ENCODE data around the gene CRYGN. TPM values are rescaled to one million over a fixed set of nuclear protein-coding genes. Genes with fewer than 3 reads are reported as not detected.

CRYGN gene
- polyA plus RNA-seq, 3 donors from 2014 or later = not detected

DNA sequence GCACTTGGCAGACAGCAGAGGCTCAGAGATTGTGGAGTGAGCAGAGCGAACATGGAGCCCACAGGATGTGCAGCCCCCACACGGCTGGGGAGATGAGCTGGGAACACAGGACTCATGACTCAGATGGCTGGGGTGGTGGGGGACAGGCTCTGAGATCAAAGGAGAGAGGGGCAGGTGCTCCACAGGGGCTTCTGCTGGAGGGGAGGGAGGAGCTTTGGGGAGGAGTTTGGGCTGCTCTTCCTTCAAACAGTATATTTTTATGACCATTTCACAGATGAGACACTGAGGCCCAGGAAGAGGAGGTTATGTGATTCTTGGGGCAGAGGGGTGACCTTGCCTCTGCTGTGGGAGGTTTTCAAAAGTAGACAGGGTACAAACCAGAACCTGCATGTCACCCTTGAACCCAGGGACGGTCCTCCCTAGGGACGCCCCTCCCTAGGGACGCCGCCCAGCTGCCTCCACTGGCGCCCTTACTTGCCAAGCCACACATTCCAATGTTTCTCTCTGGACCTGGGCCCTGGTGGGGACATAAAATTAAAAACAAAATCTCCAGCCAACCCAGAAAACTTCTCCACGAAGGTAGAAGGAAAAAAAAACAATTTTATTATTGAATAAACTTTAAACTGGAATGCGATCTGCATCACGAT is 981 bp upstream of the CRYGN start:
- H3K4me3 Mint-ChIP-seq = no peak overlapping the region
- peaks cover 0 to 16% of the 10 kb centered on the region in 2 donors for H3K4me1 Mint-ChIP-seq
- H3K9me3 Mint-ChIP-seq = no peaks in the 10 kb centered on the region
- no peak for DNase-seq
- H3K27me3 Mint-ChIP-seq (ENCODE audit: low read depth in 3 of 3) = peaks cover 5 to 13% (median 6%) of the 10 kb centered on the region in 3 donors
- H3K27ac Mint-ChIP-seq = peak overlapping the region in 1 of 6 donors; percentile 55
- H3K36me3 Mint-ChIP-seq = no peaks in the 10 kb centered on the region

- Mint-ChIP-seq H3K27ac (no peak overlapping the region), H3K4me1 (peaks cover 0 to 16% of the 10 kb centered on the region in 2 donors), H3K27me3 (ENCODE audit: low read depth in 3 of 3) (peaks cover 5 to 13% (median 7%) of the 10 kb centered on the region in 3 donors), H3K9me3 (no peaks in the 10 kb centered on the region), H3K36me3 (no peaks in the 10 kb centered on the region), H3K4me3 (no peak overlapping the region)
- DNase-seq = no peak
These were observed 908 bp downstream of the CRYGN start for GRCh38 chr7:151438864-151439601.

GRCh38 chr7:151437866-151438516 is 1.9 kb downstream of the CRYGN start:
- Mint-ChIP-seq H3K36me3 (no peaks in the 10 kb centered on the region), H3K27ac (no peak overlapping the region), H3K4me3 (no peak overlapping the region), H3K4me1 (peaks cover 2 to 16% of the 10 kb centered on the region in 2 donors), H3K9me3 (no peaks in the 10 kb centered on the region), H3K27me3 (ENCODE audit: low read depth in 3 of 3) (peaks cover 3 to 10% (median 7%) of the 10 kb centered on the region in 3 donors)
- DNase-seq = no peak

DNA sequence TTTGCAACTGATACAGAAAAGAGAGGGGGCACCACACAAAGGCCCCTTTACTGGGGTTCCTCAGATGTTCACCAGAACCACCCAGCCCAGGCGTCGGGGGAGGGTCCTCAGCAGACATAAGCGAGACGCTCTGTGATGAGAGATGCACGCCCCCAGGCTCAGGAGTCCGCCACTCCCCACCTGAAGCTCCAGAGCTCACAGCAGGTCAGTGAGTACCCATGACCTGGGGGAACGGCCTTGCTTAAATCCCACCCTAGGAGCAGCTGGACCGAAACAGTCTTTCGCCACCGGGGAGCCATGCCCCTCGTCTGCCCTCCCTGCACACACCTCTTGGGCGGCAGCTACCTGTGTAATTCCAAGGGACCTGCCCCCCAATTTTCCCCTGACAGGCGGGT is 2.8 kb downstream of the CRYGN start:
- H3K4me1 Mint-ChIP-seq = peaks cover 3 to 15% of the 10 kb centered on the region in 2 donors
- no peak overlapping the region for H3K4me3 Mint-ChIP-seq

DNA sequence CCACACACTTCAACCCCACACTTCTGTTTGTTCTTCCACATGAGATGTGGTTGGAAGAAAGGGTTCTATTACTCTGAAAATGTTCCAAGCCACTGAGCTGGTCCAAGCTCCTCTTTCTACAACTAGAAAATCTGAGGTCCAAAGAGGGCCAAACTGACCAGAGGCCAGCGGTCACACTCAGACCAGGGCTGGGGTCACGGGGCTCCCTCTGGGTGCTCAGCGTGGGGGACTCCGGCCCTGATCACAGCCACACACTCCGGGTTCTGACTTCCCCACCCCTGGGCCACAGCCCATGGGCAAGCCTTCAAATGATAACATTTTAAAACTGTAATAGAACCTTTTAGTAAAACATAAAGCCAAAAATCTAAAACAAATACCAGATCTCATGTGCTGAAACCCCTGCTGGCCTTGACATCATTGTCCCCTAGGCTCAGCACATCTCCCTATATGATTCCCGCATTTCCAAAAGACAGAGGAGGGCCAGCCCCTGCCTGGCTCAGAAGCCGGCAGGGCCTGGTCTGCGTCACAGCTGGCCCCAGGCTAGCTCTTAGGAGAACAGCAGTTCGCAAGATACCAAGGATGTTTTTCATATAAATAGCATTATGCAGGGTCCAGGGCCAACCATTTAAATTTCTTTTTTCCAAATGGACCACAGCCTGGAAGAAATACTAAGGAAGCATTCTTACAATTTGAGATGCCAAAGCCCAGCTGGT is 3.3 kb downstream of the CRYGN start:
- Mint-ChIP-seq H3K27me3 (ENCODE audit: low read depth in 3 of 3) (peaks cover 7 to 10% (median 7%) of the 10 kb centered on the region in 3 donors), H3K36me3 (no peaks in the 10 kb centered on the region), H3K4me3 (no peak overlapping the region), H3K9me3 (no peaks in the 10 kb centered on the region), H3K27ac (no peak overlapping the region), H3K4me1 (peaks cover 3 to 10% of the 10 kb centered on the region in 2 donors)
- no peak for DNase-seq

More for the DNA sequence above, 2.8 kb downstream of the CRYGN start:
- Mint-ChIP-seq H3K27me3 (ENCODE audit: low read depth in 3 of 3) (peaks cover 7 to 10% (median 7%) of the 10 kb centered on the region in 3 donors), H3K36me3 (no peaks in the 10 kb centered on the region), H3K9me3 (no peaks in the 10 kb centered on the region), H3K27ac (no peak overlapping the region)
- DNase-seq = no peak

DNA sequence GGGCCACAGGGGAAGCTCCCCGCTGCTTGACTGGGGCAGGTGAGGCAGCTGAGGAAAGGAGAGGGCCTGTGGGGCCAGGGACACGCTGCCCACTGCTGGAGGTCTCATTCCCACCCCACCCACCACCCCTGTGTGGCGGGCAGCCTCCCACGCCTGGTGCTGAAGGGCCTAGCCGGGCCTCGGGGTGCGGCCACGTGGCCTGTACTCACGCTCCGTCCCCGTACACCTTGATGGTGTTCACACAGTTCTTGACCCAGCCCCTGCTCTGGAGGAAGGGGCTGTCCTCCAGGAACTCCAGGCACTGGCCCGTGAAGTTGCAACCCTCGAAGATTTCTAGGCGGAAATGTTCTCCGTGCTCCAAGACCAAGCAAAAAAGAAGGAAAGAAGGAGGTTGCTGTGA is 4.0 kb downstream of the CRYGN start:
- Mint-ChIP-seq H3K4me3 (no peak overlapping the region), H3K9me3 (no peaks in the 10 kb centered on the region), H3K27ac (no peak overlapping the region), H3K4me1 (peaks cover 3 to 4% of the 10 kb centered on the region in 2 donors), H3K27me3 (ENCODE audit: low read depth in 3 of 3) (peaks cover 7 to 8% (median 8%) of the 10 kb centered on the region in 3 donors), H3K36me3 (no peaks in the 10 kb centered on the region)
- DNase-seq = no peak

DNA sequence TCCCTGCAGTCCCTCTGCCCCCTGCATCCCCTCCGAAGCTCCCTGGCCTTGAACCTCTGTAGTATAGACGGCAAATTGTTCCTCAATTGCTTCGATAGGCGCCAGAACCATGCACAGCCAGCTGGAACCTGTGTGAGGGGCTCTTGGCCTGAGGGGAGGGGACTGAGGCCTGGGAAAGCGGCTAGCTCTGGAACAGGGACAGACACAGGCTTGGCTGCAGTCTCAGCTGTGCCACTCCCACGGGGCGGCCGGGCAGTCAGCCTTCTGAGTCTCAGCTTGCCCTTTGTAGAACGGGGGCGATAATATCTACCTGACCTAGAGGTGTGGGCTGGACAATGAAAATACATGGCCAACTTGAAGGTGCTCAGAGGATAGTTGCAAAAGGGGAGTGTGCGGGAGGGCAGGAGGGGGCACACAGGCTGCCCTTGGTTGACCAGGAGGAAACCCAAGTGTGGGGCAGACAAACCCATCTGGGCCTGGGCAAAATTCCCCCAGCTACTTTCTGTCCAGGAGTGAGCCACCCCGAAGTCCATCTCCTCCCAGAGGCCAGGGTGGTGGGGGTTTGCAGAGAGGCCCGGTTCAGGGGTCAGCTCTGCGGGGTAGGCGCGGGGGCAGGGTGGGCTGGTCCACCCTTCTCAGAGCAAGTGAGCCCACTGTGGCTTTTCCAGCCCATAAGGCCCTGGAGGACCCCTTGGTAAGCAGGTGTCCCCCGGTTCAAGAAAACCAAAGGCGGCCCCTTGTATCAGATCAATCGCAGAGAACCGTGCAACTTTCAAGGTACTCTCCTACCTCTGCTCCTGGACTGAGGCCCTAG is 4.6 kb downstream of the CRYGN start:
- H3K36me3 Mint-ChIP-seq = no peaks in the 10 kb centered on the region
- H3K4me1 Mint-ChIP-seq = peaks cover 3 to 6% of the 10 kb centered on the region in 2 donors
- no peak for DNase-seq
- no peak overlapping the region for H3K27ac Mint-ChIP-seq
- no peak overlapping the region for H3K4me3 Mint-ChIP-seq
- peaks cover 5 to 7% (median 6%) of the 10 kb centered on the region in 3 donors for H3K27me3 Mint-ChIP-seq (ENCODE audit: low read depth in 3 of 3)
- H3K9me3 Mint-ChIP-seq = no peaks in the 10 kb centered on the region

DNA sequence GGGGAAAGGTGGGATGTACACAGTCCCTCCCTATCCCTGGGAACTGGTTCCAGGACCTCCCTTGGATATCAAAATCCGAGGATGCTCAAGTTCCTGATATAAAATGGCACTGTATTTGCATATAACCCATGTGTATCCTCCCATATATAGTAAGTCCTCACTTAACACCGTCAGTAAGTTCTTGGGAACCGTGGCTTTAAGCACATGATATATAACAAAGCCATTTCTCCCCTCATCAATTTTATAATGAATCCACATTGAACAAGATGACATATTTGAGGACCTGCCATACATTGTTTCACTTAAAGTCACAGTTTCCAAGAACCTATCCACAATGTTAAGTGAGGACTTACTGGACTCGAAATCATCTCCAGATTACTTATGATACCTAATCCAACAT is 5.4 kb downstream of the CRYGN start:
- H3K4me1 Mint-ChIP-seq = peaks cover 11 to 13% of the 10 kb centered on the region in 2 donors
- H3K27me3 Mint-ChIP-seq (ENCODE audit: low read depth in 3 of 3) = peaks cover 7 to 8% (median 8%) of the 10 kb centered on the region in 3 donors
- DNase-seq = no peak
- H3K9me3 Mint-ChIP-seq = no peaks in the 10 kb centered on the region
- no peak overlapping the region for H3K4me3 Mint-ChIP-seq
- no peak overlapping the region for H3K27ac Mint-ChIP-seq
- H3K36me3 Mint-ChIP-seq = no peaks in the 10 kb centered on the region

- Mint-ChIP-seq H3K27me3 (ENCODE audit: low read depth in 3 of 3) (peaks cover 5 to 8% (median 6%) of the 10 kb centered on the region in 3 donors), H3K36me3 (no peaks in the 10 kb centered on the region), H3K4me1 (peaks cover 16 to 17% of the 10 kb centered on the region in 2 donors), H3K27ac (no peak overlapping the region), H3K9me3 (no peaks in the 10 kb centered on the region), H3K4me3 (no peak overlapping the region)
- DNase-seq = no peak
These were observed 6.1 kb downstream of the CRYGN start for GRCh38 chr7:151433721-151434400.

- H3K4me3 Mint-ChIP-seq = no peak overlapping the region
- H3K4me1 Mint-ChIP-seq = peaks cover 16 to 21% of the 10 kb centered on the region in 2 donors
- no peaks in the 10 kb centered on the region for H3K9me3 Mint-ChIP-seq
- no peaks in the 10 kb centered on the region for H3K36me3 Mint-ChIP-seq
- DNase-seq = peak in 2 of 3 donors; percentile 15 to 16
- H3K27me3 Mint-ChIP-seq (ENCODE audit: low read depth in 3 of 3) = peaks cover 2 to 8% (median 3%) of the 10 kb centered on the region in 3 donors
- no peak overlapping the region for H3K27ac Mint-ChIP-seq
These were observed 7.1 kb downstream of the CRYGN start for GRCh38 chr7:151432658-151433521.

DNA sequence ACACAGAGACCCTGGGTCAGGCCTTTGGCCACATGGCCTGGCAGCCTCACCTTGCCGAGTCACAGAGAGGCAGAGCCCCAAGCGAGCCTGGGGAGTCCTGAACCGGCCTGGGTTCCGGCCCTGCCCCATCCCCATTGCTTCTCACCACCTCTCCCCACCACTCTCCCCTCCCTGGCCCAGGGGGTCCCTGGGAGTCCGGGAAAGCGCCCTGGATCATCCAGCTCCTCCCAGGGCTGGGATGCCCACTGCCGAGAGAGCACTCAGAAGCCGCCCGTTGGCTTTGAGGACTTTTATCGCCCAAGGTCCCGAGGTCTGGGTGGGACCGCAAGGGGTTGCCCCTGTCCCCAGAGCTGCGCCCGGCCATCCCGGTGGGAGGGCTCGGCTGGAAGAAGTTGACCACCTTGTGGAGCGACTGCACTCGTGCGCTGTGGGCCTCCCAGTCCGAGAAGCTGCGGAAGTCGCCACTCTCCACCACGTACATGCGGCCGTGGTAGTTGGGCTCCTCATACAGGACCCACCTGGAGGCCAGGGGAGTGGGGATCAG is 8.1 kb downstream of the CRYGN start:
- H3K4me1 Mint-ChIP-seq = peaks cover 16 to 21% of the 10 kb centered on the region in 2 donors
- DNase-seq = no peak
- H3K4me3 Mint-ChIP-seq = no peak overlapping the region
- H3K9me3 Mint-ChIP-seq = no peaks in the 10 kb centered on the region
- peaks cover 3 to 10% (median 5%) of the 10 kb centered on the region in 3 donors for H3K27me3 Mint-ChIP-seq (ENCODE audit: low read depth in 3 of 3)
- no peaks in the 10 kb centered on the region for H3K36me3 Mint-ChIP-seq
- H3K27ac Mint-ChIP-seq = no peak overlapping the region

All from immature natural killer cell (primary cell).